HFF-Myc (cell line): ENCODE results near the gene RELN.

ENCODE experiments used
- DNase-seq: peaks from one replicate; pipeline ENCODE4 v3.0.0-alpha.2; 2011; ENCODE audit warnings: low read depth; ENCODE audit errors: extremely low read depth
- H3K4me3 ChIP-seq: replicated peaks from 2 replicates; pipeline ENCODE4 v1.5.1; 2011; ENCODE audit warnings: low read depth, mild to moderate bottlenecking, control low read depth, low read length
- TF ChIP-seq, protein P1 (sequence below): IDR thresholded peaks from 2 replicates; pipeline ENCODE4 v1.5.1; 2012; ENCODE audit warnings: mild to moderate bottlenecking, low read depth, low read length, control low read depth; ENCODE audit errors: missing control alignments

RELN gene

DNA sequence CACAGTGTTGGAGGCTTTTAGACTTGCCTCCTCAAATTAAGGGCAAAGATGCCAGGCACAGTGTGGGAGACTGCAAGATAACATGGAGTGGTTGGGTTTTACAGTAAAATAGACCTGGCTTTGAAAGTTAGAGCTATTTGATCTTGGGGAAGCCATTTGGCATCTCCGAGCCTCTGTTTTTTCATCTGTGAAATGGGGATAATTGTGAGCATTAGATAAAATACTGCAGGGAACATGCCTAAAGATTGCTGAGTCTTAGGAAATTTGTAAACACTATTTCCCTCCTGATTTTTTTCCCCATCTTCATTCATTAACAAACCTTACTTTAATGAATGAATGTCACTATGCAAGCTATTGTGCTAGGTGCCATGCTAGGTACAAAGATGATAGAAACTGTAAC is 302.2 kb downstream of the RELN start:
- TF ChIP-seq, protein P1, sequence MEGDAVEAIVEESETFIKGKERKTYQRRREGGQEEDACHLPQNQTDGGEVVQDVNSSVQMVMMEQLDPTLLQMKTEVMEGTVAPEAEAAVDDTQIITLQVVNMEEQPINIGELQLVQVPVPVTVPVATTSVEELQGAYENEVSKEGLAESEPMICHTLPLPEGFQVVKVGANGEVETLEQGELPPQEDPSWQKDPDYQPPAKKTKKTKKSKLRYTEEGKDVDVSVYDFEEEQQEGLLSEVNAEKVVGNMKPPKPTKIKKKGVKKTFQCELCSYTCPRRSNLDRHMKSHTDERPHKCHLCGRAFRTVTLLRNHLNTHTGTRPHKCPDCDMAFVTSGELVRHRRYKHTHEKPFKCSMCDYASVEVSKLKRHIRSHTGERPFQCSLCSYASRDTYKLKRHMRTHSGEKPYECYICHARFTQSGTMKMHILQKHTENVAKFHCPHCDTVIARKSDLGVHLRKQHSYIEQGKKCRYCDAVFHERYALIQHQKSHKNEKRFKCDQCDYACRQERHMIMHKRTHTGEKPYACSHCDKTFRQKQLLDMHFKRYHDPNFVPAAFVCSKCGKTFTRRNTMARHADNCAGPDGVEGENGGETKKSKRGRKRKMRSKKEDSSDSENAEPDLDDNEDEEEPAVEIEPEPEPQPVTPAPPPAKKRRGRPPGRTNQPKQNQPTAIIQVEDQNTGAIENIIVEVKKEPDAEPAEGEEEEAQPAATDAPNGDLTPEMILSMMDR: no peak
- no peak overlapping the region for H3K4me3 ChIP-seq
- no peak for DNase-seq

DNA sequence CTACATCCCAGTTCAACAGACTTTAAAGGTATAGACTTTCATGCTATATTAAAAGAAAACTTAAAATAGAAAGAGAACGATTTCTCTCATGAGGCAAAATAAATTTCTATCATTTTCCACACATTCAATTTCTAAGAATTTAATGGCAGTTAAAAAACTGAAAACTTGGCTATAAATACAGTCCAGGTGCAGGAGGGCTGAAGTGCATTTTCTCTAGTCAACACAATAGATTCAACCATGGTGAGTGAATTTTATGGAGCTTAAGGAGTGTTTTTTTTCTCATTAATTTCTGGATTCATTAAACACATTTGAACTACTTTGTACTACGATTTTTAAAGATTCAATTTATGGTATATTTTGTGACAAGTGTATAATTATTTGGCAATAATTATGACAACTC is 302.7 kb downstream of the RELN start:
- DNase-seq: no peak
- TF ChIP-seq, protein P1: no peak
- H3K4me3 ChIP-seq: no peak overlapping the region

DNA sequence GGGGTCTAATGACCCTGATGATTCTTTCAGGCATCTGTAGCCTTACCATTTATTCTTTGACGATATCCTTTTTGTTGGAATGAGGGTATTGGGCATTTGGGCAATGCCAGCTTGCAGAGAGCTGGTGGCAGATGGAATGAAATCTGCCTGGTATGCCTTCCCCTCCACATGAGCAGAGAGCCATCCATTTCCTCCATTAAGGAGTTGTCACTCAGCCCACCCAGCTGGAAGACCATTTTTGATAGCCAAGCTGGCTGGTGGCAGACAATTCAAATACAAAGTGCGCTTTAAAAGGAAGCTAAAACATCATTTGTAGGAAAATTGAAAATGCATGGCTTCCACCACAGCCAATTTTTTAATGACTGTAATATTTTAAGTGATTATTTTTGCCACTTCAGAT is 303.4 kb downstream of the RELN start:
- H3K4me3 ChIP-seq: no peak overlapping the region
- DNase-seq: no peak
- TF ChIP-seq, protein P1: no peak

DNA sequence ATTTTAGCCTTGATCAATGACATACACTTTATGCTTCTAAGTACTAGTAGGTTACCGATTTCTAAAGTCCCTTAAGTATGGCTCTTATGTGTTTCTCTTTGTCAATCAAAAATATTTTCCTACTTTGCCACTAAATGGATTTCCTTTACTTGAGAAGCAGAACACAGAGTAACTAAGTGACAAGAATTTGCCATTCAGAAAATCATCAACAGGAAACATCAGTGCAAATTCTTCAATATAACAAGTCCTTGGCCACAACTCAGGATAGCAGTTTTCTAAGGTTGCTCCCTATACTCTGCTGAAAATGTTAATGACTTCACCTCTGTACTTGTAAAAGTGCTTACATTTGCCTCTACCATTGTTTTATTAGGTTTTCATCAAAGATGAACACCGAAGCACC is 303.8 kb downstream of the RELN start:
- TF ChIP-seq, protein P1: no peak
- no peak for DNase-seq
- H3K4me3 ChIP-seq: no peak overlapping the region

DNA sequence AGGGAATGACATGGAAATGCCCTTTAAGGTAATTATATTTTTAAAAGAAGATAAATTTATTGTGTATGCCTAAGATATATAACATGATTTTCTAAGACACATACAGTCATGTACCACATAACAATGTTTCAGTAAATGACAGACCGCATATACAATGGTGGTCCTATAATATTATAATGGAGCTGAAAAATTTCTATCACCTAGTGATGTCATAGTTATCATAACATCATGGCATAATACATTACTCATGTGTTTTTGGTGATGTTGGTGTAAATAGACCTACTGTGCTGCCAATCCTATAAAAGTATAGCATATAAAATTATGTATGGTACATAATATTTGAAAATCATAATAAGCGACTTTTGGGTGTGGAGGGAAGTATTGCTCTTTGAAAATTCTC is 306.1 kb downstream of the RELN start:
- no peak for DNase-seq
- TF ChIP-seq, protein P1: no peak

DNA sequence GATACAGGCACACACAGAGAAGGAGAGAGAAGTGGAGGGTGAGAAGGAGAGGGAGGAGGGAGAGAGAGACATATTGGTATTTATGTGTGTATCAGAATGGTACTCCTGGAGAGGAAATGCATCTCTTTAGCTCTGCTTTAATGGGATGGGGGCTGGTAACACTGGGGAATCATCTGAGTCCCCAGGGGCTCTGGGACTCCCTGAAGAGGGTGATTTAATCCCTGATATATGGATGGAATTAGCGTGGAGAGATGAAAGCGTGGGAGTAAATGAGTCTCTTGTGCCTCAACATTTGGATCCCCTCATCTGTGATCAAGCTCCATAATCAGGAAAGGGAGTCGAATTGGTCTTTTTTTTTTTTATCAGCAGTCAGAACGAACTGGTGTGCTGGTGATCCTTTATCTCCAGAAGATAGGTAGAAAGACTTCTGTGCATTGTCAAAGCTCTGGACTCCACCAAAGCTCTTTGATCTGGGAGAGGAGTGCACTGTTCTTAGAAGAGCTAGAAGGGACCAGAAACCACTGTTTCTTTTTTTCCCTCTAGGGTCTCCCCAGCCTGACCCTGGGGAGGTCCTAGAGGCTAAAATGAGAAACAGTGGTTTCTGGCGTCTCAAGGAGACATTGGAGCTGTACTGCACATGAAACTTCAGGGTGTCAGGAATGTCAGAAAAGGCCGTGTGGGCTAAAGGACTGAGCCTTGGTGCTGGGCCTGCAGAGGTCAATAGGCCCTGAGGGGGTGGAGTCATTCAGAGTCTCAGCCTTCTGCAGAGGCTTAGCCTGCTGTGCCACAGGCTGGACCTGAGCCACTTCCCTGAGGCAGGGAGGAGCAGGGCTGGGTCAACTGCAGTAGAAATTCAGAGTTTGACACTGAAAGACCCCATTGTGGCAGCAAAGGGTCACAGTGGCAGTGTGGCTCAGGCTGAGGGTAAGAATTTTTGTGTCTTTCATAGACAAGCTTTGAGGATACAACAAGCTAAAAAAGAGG is 309.0 kb downstream of the RELN start:
- TF ChIP-seq, protein P1: no peak
- no peak for DNase-seq
- H3K4me3 ChIP-seq: no peak overlapping the region

More for the DNA sequence above, 306.1 kb downstream of the RELN start:
- no peak overlapping the region for H3K4me3 ChIP-seq
